D721Med (cell line): ENCODE data around the gene IQCK.

Source experiments
- DNase-seq: peaks from one replicate; pipeline ENCODE4 v3.0.0; 2011; ENCODE audit warnings: low spot score; ENCODE audit not compliant: insufficient read length
- FAIRE-seq: peaks from 2 replicates; lab custom pipeline; 2011; peaks lifted over from hg19 to GRCh38; lab: Jason Lieb, UNC
- TF ChIP-seq, protein P1 (sequence below): IDR thresholded peaks from 2 replicates; pipeline ENCODE4 v1.5.1; 2012; ENCODE audit warnings: mild to moderate bottlenecking, control low read depth; ENCODE audit not compliant: insufficient read depth; ENCODE audit errors: missing control alignments

IQCK gene

DNA sequence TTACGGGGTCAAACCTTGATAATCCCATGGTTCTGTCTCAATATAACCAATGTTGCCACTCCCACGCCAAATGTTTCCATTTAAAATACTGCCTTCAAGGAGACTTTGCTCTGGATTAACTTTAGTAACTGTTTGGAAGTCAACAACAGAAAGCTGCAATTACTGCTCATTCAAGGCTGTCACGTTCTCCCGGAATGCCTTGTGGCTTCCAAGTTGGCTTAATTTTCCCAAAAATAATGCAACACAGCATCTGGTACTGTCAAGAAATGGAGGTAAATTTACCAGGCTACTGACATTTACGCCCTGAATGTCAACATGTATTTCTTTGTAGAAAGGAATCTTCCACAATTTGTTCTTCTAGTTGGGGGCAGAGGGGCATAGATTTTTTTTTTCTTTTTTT lies 128.4 kb downstream of the IQCK start:
- no peak for FAIRE-seq
- DNase-seq: no peak
- TF ChIP-seq, protein P1, sequence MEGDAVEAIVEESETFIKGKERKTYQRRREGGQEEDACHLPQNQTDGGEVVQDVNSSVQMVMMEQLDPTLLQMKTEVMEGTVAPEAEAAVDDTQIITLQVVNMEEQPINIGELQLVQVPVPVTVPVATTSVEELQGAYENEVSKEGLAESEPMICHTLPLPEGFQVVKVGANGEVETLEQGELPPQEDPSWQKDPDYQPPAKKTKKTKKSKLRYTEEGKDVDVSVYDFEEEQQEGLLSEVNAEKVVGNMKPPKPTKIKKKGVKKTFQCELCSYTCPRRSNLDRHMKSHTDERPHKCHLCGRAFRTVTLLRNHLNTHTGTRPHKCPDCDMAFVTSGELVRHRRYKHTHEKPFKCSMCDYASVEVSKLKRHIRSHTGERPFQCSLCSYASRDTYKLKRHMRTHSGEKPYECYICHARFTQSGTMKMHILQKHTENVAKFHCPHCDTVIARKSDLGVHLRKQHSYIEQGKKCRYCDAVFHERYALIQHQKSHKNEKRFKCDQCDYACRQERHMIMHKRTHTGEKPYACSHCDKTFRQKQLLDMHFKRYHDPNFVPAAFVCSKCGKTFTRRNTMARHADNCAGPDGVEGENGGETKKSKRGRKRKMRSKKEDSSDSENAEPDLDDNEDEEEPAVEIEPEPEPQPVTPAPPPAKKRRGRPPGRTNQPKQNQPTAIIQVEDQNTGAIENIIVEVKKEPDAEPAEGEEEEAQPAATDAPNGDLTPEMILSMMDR: no peak

DNA sequence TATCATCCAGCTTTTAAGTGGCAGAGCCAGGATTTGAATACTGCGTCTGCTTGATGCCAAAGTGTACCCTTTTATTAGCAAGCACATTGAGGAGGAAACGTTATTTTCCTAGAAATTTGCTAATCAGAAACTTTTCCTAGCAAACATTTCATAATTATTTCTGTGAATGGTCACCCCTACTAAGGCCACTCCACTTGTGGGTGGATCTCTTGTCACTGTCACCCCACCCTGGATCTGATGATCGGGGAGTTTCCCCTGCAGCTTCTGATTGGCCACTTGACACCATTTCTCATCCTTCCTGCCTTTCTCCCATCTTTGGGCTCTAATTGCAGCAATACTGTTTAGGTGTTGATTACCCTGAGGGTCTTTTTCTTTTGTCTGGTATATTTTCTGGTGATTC lies 130.7 kb downstream of the IQCK start:
- TF ChIP-seq, protein P1: no peak
- no peak for FAIRE-seq
- no peak for DNase-seq

DNA sequence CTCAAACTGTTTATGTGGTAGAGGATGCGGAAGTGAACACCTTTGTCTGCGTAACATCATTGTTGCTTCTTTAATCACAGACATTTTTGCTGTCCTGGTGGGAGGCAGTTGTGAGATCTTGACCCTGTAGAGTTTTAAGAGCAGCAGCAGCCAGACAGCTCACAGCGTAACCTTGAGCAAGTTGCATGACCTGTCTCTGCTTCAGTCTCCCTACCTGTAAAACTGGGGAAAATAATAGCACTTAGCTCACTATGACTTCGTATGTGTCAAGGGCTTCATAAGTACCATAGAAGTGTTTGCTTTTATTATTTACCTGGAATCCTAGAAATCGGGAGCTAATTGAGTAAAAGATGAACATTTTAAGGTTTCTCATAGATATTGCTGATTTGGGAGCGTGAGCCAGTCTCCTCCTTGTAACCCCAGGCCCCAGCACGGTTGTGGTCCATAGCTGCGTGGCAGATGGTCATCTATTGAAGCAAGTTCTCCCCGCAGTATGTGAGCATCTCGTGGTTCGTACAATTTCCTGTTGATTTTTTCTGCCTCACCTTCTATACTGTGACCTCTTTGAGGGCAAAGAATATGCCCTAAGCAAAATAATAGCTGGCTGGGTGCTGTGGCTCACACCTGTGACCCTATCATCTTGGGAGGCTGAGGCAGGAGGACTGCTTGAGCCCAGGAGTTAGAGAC lies 132.2 kb downstream of the IQCK start:
- TF ChIP-seq, protein P1: no peak
- no peak for DNase-seq
- no peak for FAIRE-seq

DNA sequence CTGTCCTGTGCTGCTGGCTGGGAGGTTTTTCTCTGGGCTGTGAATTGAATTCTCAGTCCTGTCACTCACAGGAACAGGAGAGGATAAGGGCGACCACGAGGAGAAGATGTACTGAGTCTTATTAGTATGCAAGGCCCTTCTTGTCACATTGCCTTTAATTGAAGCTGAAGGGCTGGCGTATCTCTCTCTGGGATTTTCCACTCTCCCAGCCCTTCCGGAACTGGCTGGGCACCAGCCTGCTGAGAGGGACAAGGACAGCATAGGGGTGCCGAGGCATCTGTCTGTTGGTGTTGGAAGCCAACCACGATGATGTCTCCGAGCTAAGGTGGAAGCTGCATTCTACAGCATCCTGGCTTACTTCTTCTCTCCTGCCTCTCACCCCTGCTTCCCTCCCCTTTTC lies 133.4 kb downstream of the IQCK start:
- FAIRE-seq: no peak
- no peak for DNase-seq
- TF ChIP-seq, protein P1: no peak

DNA sequence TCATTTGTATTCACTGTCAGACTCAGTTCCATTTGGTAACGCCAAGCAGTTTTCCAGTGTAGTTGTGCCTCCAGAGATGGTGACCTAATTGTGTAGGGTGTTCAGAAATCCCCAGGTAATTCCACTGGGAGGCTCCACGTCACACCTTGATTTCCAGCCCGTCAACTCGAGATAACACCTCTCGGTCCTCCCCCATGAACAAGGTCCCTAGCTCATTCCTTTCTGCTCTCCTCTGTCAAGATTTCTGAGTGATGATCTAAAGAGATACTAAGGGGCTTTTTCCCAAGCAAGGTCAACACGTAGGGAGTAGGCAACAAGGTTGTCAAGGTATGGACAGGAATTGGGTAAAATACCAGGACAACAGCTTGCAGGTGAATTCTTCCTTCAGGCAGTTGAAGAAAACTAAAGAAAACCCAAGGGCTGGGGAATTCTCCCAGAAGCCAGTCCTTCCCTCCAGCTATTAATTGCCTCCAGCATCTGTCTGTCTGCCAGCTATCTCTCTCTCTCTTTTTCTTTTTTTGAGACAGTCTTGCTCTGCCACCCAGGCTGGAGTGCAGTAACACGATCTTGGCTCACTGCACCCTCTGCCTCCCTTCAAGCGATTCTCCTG lies 135.2 kb downstream of the IQCK start:
- DNase-seq: no peak
- no peak for FAIRE-seq
- TF ChIP-seq, protein P1: no peak

DNA sequence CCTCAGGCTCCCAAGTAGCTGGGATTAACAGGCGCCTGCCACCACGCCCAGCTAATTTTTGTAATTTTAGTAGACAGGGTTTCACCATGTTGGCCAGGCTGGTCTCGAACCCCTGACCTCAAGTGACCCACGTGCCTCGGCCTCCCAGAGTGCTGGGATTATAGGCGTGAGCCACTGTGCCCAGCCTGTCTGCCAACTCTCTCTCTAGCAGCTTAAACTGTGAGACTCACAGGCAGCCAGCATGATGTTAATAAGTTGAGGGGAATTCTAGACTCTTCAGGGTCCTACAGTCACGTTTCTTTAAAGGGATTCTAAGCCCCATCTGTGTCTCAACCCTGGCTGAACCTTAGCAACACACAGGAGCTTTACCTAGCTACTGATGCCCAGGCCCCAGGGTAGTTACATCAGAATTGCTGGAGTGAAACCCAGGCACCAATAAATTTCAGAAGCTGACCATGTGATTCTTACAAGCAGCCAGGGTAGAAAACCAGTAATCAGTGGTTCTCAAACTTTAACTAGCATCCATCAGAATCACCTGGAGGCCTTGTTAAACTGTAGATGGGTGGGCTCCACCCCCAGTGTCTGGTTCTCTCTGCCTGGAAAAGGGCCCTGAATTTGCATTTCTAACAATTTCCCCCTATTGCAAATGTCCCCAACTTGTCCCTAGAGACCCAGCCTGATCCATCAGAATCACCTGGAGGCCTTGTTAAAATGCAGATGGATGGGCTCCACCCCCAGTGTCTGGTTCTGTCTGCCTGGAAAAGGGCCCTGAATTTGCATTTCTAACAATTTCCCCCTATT lies 135.9 kb downstream of the IQCK start:
- DNase-seq (no peak), FAIRE-seq (no peak)
- TF ChIP-seq, protein P1: no peak
